GM10266 (cell line): ENCODE results near the gene ADCY10.

Experiments used
- DNase-seq: peaks from one replicate; pipeline ENCODE4 v3.0.0; 2012; ENCODE audit errors: extremely low spot score
- TF ChIP-seq, protein P1 (sequence below): IDR thresholded peaks from 2 replicates; pipeline ENCODE4 v1.5.1; 2012; ENCODE audit warnings: mild to moderate bottlenecking, low read depth; ENCODE audit not compliant: control insufficient read depth, insufficient read depth; ENCODE audit errors: missing control alignments

Gene ADCY10

DNA sequence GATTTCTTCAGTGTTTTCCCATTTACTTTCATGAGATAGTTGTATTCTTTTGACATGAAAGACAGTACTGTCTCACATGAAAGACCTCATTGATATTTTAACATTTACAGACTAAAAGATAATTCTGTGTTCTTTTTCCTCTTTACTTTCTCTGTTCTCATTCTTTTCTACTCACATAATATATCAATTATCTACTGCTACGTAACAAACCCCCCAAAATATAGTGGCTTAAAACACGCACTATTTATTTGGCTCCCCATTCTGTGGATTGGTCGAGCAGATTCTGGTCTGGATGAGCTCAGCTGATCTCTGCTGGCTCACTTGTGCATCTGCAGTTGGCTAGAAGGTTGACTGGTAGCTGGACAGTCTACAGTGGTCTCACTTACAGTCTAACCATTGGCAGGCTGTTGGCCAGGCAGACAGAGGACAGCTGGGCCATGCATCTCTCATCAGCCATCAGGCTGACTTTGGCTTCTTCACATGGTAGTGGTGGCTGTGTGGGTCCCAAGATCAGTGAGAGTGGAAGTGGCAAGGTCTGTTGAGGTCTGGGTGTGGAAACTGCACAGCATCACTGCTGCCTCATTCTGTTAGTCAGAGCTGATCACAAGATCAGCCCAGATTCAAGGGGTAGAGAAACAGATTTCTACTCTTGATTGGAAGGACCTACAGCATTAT lies 128.9 kb downstream of the ADCY10 start:
- DNase-seq = no peak
- TF ChIP-seq, protein P1, sequence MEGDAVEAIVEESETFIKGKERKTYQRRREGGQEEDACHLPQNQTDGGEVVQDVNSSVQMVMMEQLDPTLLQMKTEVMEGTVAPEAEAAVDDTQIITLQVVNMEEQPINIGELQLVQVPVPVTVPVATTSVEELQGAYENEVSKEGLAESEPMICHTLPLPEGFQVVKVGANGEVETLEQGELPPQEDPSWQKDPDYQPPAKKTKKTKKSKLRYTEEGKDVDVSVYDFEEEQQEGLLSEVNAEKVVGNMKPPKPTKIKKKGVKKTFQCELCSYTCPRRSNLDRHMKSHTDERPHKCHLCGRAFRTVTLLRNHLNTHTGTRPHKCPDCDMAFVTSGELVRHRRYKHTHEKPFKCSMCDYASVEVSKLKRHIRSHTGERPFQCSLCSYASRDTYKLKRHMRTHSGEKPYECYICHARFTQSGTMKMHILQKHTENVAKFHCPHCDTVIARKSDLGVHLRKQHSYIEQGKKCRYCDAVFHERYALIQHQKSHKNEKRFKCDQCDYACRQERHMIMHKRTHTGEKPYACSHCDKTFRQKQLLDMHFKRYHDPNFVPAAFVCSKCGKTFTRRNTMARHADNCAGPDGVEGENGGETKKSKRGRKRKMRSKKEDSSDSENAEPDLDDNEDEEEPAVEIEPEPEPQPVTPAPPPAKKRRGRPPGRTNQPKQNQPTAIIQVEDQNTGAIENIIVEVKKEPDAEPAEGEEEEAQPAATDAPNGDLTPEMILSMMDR = no peak

- TF ChIP-seq, protein P1 = no peak
- DNase-seq = no peak
Observed at GRCh38 chr1:167782946-167783345, 131.0 kb downstream of the ADCY10 start.

DNA sequence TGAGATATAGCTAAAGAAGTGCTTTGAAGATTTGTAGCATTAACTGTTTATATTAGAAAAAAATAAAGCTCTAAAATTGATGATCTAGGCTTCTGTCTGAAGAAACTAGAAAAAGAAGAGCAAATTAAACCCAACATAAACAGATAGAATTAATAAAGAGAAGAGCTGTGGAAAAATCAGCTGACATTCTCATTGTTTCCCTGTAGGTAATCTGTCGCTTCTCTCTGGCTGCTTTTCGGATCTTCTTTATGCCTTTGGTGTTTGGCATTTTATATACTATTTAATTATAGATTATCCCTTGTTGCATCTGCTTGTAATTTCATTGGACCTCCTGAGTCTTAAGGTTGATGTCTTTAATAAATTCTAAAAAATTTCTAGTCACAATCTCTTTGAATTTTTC lies 132.4 kb downstream of the ADCY10 start:
- TF ChIP-seq, protein P1 = no peak
- DNase-seq = no peak

GRCh38 chr1:167777269-167777650 lies 136.7 kb downstream of the ADCY10 start:
- no peak for DNase-seq
- TF ChIP-seq, protein P1 = no peak

DNA sequence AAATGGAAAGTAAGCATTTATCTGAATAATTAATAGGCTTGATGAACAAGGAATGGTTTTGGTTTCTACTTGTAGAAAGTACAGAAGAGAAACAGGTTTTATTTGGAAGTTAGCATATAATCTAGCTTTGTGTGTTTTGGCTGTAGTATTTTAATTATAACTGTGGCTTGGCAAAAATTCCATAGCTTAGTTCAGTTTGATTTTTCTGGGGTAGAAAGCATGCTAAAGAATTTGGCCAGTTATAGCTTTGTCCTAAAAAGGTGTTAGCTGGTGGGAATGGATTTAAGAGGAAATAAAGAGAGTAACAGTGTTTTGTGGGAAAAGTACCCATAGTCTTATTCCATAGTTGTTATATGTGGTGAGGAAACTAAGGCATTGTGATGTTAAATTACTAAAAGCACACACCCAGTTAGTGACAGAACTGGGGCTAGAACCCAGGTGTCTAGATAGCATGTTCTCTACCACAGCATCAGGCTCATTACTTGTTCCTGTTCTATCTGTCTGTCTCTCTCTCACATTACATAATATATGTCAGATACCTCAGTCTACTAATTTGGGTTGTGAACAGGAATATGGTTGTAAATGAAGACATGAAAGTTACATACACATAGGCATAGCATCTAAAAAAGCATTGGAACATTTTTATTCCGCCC lies 137.2 kb downstream of the ADCY10 start:
- TF ChIP-seq, protein P1 = no peak
- no peak for DNase-seq

DNA sequence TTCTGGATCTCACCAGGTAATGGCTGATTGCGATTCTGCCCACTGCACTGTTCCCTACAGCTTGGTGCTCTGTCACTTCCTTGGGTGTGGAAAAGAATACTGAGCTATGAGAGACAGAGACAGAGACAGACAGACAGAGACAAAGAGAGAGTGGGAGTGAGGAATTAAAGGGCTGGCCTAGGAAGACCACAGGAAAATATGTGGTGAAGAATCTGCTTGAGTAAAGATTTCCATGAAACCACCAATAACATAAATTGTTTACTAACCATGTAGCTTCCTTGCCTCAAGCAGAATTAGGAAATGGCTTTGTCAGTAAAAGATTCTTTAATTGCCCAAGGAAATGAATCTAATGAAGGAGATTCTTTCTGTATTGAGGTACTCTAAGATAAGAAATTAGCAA lies 137.8 kb downstream of the ADCY10 start:
- DNase-seq = no peak
- TF ChIP-seq, protein P1 = no peak

- no peak for DNase-seq
- TF ChIP-seq, protein P1 = no peak
Observed at GRCh38 chr1:167775178-167775577, 138.8 kb downstream of the ADCY10 start.
